Heart right ventricle (tissue), 16 donors: ENCODE results near the gene RRP1. TPM values are rescaled to one million over a fixed set of nuclear protein-coding genes. Genes with fewer than 3 reads are reported as not detected.

Experiments
- ATAC-seq, 8 donors: fragments of 200-7000 bp; cut with Tn5 transposase; one replicate each; pipeline ENCODE4 v1.9.1; 2020; ENCODE audit warnings: mild to moderate bottlenecking in 8 of 8, moderate library complexity in 8 of 8, moderate number of reproducible peaks in 1 of 8
- DNase-seq, 2 donors: peaks; one replicate each; pipeline ENCODE4 v3.0.0-alpha.2; 2020
- H3K27ac ChIP-seq, 10 donors: fragments of 200-600 bp; sonication (generic) in 2 of 10; one replicate each; pipeline versions ENCODE4 v1.5.0 to v1.8.0; 2020 to 2022; ENCODE audit warnings: mild to moderate bottlenecking in 3 of 10
- H3K27me3 ChIP-seq, 7 donors: fragments of 200-600 bp; one replicate each; pipeline ENCODE4 v1.8.0; 2021 to 2022; ENCODE audit warnings: mild to moderate bottlenecking in 2 of 7
- H3K36me3 ChIP-seq, 9 donors: fragments of 200-600 bp; sonication (generic) in 1 of 9; one replicate each; pipeline versions ENCODE4 v1.5.0 to v1.8.0; 2020 to 2022; ENCODE audit warnings: mild to moderate bottlenecking in 2 of 9
- H3K4me1 ChIP-seq, 9 donors: fragments of 200-600 bp; sonication (generic) in 1 of 9; one replicate each; pipeline versions ENCODE4 v1.5.0 to v1.8.0; 2020 to 2022; ENCODE audit warnings: mild to moderate bottlenecking in 4 of 9
- H3K4me3 ChIP-seq, 10 donors: fragments of 200-600 bp; sonication (generic) in 2 of 10; one replicate each; pipeline versions ENCODE4 v1.5.0 to v1.8.0; 2020 to 2022; ENCODE audit warnings: mild to moderate bottlenecking in 7 of 10, moderate library complexity in 2 of 10
- H3K9me3 ChIP-seq, 11 donors: fragments of 200-600 bp in 10 of 11; sonication (generic) in 2 of 11; one replicate each; pipeline versions ENCODE4 v1.5.0 to v1.8.0; 2013 to 2022; ENCODE audit warnings: mild to moderate bottlenecking in 2 of 11, control low read depth in 1 of 11, moderate library complexity in 1 of 11
- WGBS, 2 donors: extraction: QIAGEN DNeasy Blood & Tissue Kit; methylation state at CpG; one replicate each; pipeline ENCODE4 v1.1.7; 2013; ENCODE audit warnings: inconsistent platforms in 1 of 2; 5-methylcytosine and 5-hydroxymethylcytosine counted together
- intact Hi-C, 10 donors: fragments of 100-400 bp; cut with DNase I; formaldehyde crosslinking; loops; one replicate each; pipeline versions ENCODE4 v1.11.1 to v1.14.2; 2022
- polyA plus RNA-seq, 2 donors: library from polyadenylated mRNA; stranded (reverse); fragments of 200-250 nt; gene quantifications; one replicate each; pipeline ENCODE4 v1.2.3, GENCODE V29; 2013
- total RNA-seq, 10 donors: library from RNA; stranded (reverse); fragmentation: NEBNext Ultra II Directional in 3 of 10; extraction: Animal tissue kit (Norgen Biotek cat#: 25700) in 3 of 10; gene quantifications; one replicate each; pipeline versions ENCODE4 v1.2.1 to v1.2.4, GENCODE V29; 2021 to 2023
- TF ChIP-seq, protein P1 (sequence below), 9 donors: fragments of 200-600 bp; sonication (generic) in 2 of 9; IDR thresholded peaks; one replicate each; pipeline versions ENCODE4 v1.5.0 to v1.8.0; 2021 to 2022; ENCODE audit warnings: antibody characterized with exemption in 9 of 9, mild to moderate bottlenecking in 5 of 9, moderate library complexity in 1 of 9
- donor health status: Arrhythmogenic right ventricular cardiomyopathy.
- donor health status: ischemic (EF 13 %, LVEDD 7.1; RV severe dilation, severe dysfunction).
- donor health status: healthy with polysubstance abuse.
- donor health status: DM: no; HTN: yes; CAD: no.
- donor health status: DM: no; HTN: no; CAD: no.
- donor health status: ischemic (EF 25% LVEDD 6.9; RV normal size, moderate dysfunction).
- donor health status: ischemic (EF 25% LVEDD 5.7; RV mildly dilated, moderate dysfunction).
- donor health status: healthy.
- donor health status: DM: yes; HTN: yes; CAD: no.
- donor health status: Ischemic cardiomyopathy.
- donor health status: ischemic (EF 35%, LVEDD 5.7; RV mildly dilated, moderate dysfunction).
- donor health status: nonischemic (EF 11% LVEDD 7.7; RV severe dilation, severe dysfunction).
- donor health status: DM: yes; HTN: yes; CAD: no.
- donor health status: PGD.
- donor health status: ischemic (EF 29% LVEDD 5.4; RV normal size, mild dysfunction).
- donor health status: nonischemic (EF 23%, LVEDD 6.1; RV moderate dilation, normal function).

RRP1 gene
- total and polyA plus RNA-seq, 12 donors = 6.3 to 13.9 (median 9.3) TPM

DNA sequence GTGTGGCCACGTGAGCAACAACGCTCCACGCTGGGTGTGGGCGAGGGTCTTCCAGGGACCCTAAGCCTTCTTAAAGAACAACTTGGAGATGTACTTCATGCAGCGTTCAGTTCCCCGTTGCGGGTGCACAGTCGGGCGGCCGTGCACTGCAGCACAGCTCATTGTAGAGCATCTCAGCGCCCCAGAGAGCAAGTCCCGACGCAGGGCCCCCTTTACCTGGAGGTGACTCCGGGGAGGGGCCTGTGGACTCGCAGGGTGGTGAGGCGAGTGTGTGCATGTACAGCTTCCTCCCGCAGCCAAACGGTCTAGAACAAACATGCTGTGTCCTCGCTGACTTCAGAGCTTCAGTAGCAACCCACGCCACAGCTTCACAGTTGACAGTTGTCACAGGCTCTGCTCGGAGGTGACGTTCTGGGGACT, 19.5 kb downstream of the RRP1 start:
- H3K9me3 ChIP-seq = no peaks in the 10 kb centered on the region
- H3K27ac ChIP-seq = no peak overlapping the region
- no peak overlapping the region for H3K4me3 ChIP-seq
- peaks cover 0 to 9% (median 4%) of the 10 kb centered on the region in 9 donors for H3K36me3 ChIP-seq
- H3K4me1 ChIP-seq = peaks cover 3 to 42% (median 12%) of the 10 kb centered on the region in 9 donors
- no peaks in the 10 kb centered on the region for H3K27me3 ChIP-seq
- DNase-seq (no peak), ATAC-seq (no peak)
- TF ChIP-seq, protein P1, sequence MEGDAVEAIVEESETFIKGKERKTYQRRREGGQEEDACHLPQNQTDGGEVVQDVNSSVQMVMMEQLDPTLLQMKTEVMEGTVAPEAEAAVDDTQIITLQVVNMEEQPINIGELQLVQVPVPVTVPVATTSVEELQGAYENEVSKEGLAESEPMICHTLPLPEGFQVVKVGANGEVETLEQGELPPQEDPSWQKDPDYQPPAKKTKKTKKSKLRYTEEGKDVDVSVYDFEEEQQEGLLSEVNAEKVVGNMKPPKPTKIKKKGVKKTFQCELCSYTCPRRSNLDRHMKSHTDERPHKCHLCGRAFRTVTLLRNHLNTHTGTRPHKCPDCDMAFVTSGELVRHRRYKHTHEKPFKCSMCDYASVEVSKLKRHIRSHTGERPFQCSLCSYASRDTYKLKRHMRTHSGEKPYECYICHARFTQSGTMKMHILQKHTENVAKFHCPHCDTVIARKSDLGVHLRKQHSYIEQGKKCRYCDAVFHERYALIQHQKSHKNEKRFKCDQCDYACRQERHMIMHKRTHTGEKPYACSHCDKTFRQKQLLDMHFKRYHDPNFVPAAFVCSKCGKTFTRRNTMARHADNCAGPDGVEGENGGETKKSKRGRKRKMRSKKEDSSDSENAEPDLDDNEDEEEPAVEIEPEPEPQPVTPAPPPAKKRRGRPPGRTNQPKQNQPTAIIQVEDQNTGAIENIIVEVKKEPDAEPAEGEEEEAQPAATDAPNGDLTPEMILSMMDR (IDR thresholded peaks at IDR 0.05) = no peak
- 89 to 90% methylated on average over 22 of the region's 22 CpGs for WGBS, 2 donors
- intact Hi-C loops = loop anchor here in 2 of 10 donors (5.0 to 10.0 kb wide), 2 partner anchors 64 to 148 kb away; no protein-coding TSS in a partner anchor

DNA sequence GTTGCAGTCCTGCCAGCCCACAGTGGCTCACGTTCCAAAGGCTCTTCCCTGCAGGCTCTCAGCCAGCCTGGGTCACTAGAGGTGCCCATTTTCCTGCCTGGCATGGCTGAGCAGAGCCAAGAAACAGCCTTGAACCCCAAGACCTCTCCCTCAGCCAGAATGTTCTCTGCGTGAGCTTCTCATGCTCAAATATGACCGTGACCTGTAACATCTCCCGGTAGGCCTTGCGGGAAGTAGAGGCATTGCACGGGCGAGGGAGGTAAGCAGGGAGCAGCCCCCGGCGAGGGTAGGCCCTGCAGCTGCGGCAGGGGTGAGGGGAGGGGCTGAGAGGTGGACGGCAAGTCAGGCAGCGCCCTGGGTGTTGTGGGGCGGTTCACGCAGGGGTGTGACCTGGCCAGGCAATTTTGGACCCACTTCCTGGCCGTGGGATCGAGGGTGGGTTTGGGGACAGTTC, 20.0 kb downstream of the RRP1 start:
- Histone ChIP-seq H3K27me3 (no peaks in the 10 kb centered on the region), H3K4me3 (no peak overlapping the region), H3K4me1 (peaks cover 3 to 41% (median 12%) of the 10 kb centered on the region in 9 donors), H3K27ac (no peak overlapping the region), H3K9me3 (no peaks in the 10 kb centered on the region), H3K36me3 (peaks cover 0 to 3% (median 0%) of the 10 kb centered on the region in 9 donors)
- WGBS, 2 donors = 85 to 88% methylated on average over 16 of the region's 16 CpGs
- ATAC-seq (no peak), DNase-seq (no peak)
- TF ChIP-seq, protein P1 (IDR thresholded peaks at IDR 0.05) = no peak
- intact Hi-C loops = loop anchor here in 2 of 10 donors (5.0 to 10.0 kb wide), 2 partner anchors 65 to 148 kb away; no protein-coding TSS in a partner anchor

DNA sequence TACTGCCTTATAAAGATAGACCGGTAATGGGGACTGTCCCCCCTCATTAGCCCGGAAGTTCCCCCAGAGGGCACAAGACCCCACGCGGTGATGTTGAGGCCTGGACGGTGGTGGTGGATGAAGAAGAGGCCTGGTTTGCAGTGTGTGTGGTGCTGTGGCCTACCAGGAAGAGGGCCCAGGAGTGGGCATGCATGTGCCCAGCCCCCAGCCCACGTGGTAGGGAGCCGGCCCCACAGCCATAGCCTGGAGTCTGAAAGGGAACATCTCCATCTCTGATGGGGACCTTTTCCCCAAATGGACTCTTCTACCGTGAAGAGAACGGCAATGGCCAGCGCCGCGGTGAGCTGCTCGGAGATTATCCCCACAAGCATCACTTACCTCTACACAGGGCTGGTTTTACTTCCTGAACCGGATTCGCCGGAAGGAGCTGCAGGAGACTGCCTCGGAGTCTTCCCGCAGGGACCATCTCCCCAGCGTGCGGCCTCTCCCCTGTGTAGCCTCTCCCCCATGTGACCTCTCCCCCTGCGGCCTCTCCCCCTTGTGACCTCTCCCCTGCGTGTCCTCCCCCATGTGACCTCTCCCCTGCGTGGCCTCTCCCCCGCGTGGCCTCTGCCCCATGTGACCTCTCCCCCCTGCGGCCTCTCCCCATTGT, 20.6 kb downstream of the RRP1 start:
- Histone ChIP-seq H3K36me3 (no peaks in the 10 kb centered on the region), H3K27me3 (no peaks in the 10 kb centered on the region), H3K27ac (no peak overlapping the region), H3K4me1 (peaks cover 3 to 35% (median 12%) of the 10 kb centered on the region in 9 donors), H3K9me3 (no peaks in the 10 kb centered on the region), H3K4me3 (no peak overlapping the region)
- TF ChIP-seq, protein P1 (IDR thresholded peaks at IDR 0.05) = no peak
- ATAC-seq (peak in 1 of 8 donors; percentile 12), DNase-seq (no peak)
- WGBS, 2 donors = 70 to 80% methylated on average over 26 of the region's 26 CpGs
- intact Hi-C loops = loop anchor here (1.0 to 10.0 kb wide), 12 partner anchors 47 to 245 kb away; partner anchors contain the start of gene AGPAT3 (in 1 of the 10)

DNA sequence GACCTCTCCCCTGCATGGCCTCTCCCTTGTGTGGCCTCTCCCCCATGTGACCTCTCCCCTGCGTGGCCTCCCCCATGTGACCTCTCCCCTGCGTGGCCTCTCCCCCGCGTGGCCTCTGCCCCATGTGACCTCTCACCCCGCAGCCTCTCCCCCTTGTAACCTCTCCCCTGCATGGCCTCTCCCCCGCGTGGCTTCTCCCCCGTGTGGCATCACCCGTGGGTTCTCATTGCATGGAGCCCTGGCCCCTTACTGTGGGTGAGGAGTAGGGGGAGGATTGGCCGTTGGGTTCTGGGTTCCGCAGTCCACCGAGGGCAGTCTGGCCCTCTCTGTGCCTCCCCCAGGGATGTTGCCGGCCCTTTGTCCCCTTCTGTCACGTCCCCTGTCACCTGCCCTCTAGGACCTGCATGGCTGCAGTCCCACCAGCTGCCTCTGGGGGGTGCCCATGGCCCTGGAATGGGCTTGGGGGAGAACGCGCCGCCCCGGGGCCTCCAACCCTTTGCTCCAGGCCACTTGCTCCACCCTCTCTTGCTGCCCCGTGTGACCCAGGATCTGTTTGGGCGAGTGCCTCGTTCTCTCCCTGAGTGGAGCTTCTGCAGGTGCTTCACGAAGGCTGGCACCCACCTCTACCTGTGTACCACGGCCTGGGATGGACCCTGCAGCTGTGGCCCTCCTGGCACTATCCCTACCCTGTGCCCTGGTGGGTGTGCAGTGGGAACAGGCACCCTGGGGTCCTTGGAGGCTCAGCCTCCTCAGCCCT, 21.3 kb downstream of the RRP1 start:
- 14 to 24% methylated on average over 23 of the region's 23 CpGs for WGBS, 2 donors
- Histone ChIP-seq H3K27me3 (no peaks in the 10 kb centered on the region), H3K36me3 (no peaks in the 10 kb centered on the region), H3K27ac (peak overlapping the region in 1 of 10 donors; percentile 48), H3K4me1 (peaks cover 3 to 30% (median 12%) of the 10 kb centered on the region in 9 donors), H3K9me3 (no peaks in the 10 kb centered on the region), H3K4me3 (peak overlapping the region in 5 of 10 donors; percentile 6 to 47 (median 23))
- intact Hi-C loops = loop anchor here (1.0 to 10.0 kb wide), 10 partner anchors 47 to 244 kb away; partner anchors contain the start of gene AGPAT3 (in 1 of the 10)
- TF ChIP-seq, protein P1 (IDR thresholded peaks at IDR 0.05) = peak; percentile 88 to 97 (median 95)
- DNase-seq (peak; percentile 88 to 89), ATAC-seq (peak; percentile 81 to 91 (median 86))
